CD4-positive, alpha-beta T cell (primary cell): Measurements from ENCODE around the gene YJU2. TPM values are rescaled to one million over a fixed set of nuclear protein-coding genes. Genes with fewer than 3 reads are reported as not detected.

Source experiments
- ATAC-seq: fragments of 200-7000 bp; cut with Tn5 transposase; one replicate; pipeline ENCODE4 v1.10.0; 2022; ENCODE audit warnings: mild to moderate bottlenecking; ENCODE audit not compliant: poor library complexity
- CTCF ChIA-PET: fragments of 350-600 bp; sonication (Branson Sonifier 250); formaldehyde crosslinking; loops from one replicate; lab custom pipeline; 2021; ENCODE audit warnings: antibody characterized with exemption, inconsistent platforms; lab: Charles Lee
- POLR2A ChIA-PET: fragments of 350-600 bp; sonication (Branson Sonifier 250); formaldehyde crosslinking; loops from one replicate; lab custom pipeline; 2021; ENCODE audit warnings: antibody characterized with exemption, inconsistent platforms; lab: Charles Lee
- DNase-seq, 14 experiments: peaks; one replicate each; pipeline ENCODE4 v3.0.0-alpha.2; 2013 to 2020; ENCODE audit warnings: mixed read lengths in 2 of 14
- H3K27ac ChIP-seq, 2 donors: one replicate each; pipeline versions ENCODE4 v1.5.1 to v1.7.0; 2013; ENCODE audit warnings: low read length in 2 of 2, low read depth in 1 of 2, mild to moderate bottlenecking in 1 of 2
- H3K27me3 ChIP-seq, 2 experiments: 1 replicate in 1 of 2; 2 replicates in 1 of 2; pipeline versions ENCODE4 v1.6.1 to v1.7.0; 2013; ENCODE audit warnings: low read length in 2 of 2, control low read depth in 1 of 2, mild to moderate bottlenecking in 1 of 2, moderate library complexity in 1 of 2; ENCODE audit not compliant: insufficient read depth in 2 of 2, control insufficient read depth in 1 of 2
- H3K36me3 ChIP-seq: one replicate; pipeline ENCODE4 v1.6.1; 2013; ENCODE audit warnings: low read length, control low read depth; ENCODE audit not compliant: insufficient read depth
- H3K4me1 ChIP-seq: one replicate; pipeline ENCODE4 v1.6.1; 2013; ENCODE audit warnings: low read length, control low read depth; ENCODE audit not compliant: insufficient read depth
- H3K4me3 ChIP-seq: one replicate; pipeline ENCODE4 v1.5.1; 2013; ENCODE audit warnings: mild to moderate bottlenecking, low read length, moderate library complexity
- H3K9me3 ChIP-seq, 2 experiments: 1 replicate in 1 of 2; 2 replicates in 1 of 2; pipeline versions ENCODE4 v1.6.1 to v1.7.0; 2013; ENCODE audit warnings: low read length in 2 of 2, mild to moderate bottlenecking in 2 of 2, control low read depth in 1 of 2, moderate library complexity in 1 of 2; ENCODE audit not compliant: control insufficient read depth in 1 of 2, insufficient read depth in 1 of 2
- H3K27ac Mint-ChIP-seq: one replicate; pipeline ENCODE4 v1.8.0; 2020; ENCODE audit warnings: mixed read lengths
- H3K27me3 Mint-ChIP-seq: one replicate; pipeline ENCODE4 v1.8.0; 2021; ENCODE audit warnings: mixed read lengths
- H3K36me3 Mint-ChIP-seq: one replicate; pipeline ENCODE4 v1.8.0; 2021; ENCODE audit warnings: low read depth, mixed read lengths
- H3K4me1 Mint-ChIP-seq: one replicate; pipeline ENCODE4 v1.8.0; 2021; ENCODE audit warnings: low read depth, mixed read lengths
- H3K4me3 Mint-ChIP-seq: one replicate; pipeline ENCODE4 v1.8.0; 2020; ENCODE audit warnings: mild to moderate bottlenecking, mixed read lengths
- H3K9me3 Mint-ChIP-seq: one replicate; pipeline ENCODE4 v1.8.0; 2020; ENCODE audit warnings: mixed read lengths
- CTCF ChIP-seq: fragments of 200-600 bp; IDR thresholded peaks from one replicate; pipeline ENCODE4 v1.8.0; 2022; ENCODE audit warnings: antibody characterized with exemption, mild to moderate bottlenecking
- intact Hi-C, 2 experiments: fragments of 100-400 bp; cut with DNase I in 1 of 2; cut with micrococcal nuclease in 1 of 2; formaldehyde crosslinking; loops; one replicate each; pipeline versions ENCODE4 v1.15.1 to v1.9.0; 2023 to 2025; cut with DNase I, micrococcal nuclease
- total RNA-seq, 174 experiments: library from RNA in 2 of 174; stranded (reverse) in 2 of 174; gene quantifications; one replicate each; pipeline ENCODE4 v1.2.3 and lab custom pipeline; 2021 to 2026

The YJU2 gene
- total RNA-seq, 2 experiments from 2014 or later: 32.9 to 33.7 TPM

GRCh38 chr19:4310247-4311121 is 63.6 kb downstream of the YJU2 start:
- POLR2A ChIA-PET: no interaction called here
- Mint-ChIP-seq H3K36me3 (no peaks in the 10 kb centered on the region), H3K27me3 (no peaks in the 10 kb centered on the region), H3K27ac (no peak overlapping the region), H3K4me3 (no peak overlapping the region), H3K4me1 (no peaks in the 10 kb centered on the region), H3K9me3 (no peaks in the 10 kb centered on the region)
- Histone ChIP-seq H3K27me3 (no peaks in the 10 kb centered on the region), H3K4me1 (no peaks in the 10 kb centered on the region), H3K36me3 (no peaks in the 10 kb centered on the region), H3K27ac (no peak overlapping the region), H3K9me3 (no peaks in the 10 kb centered on the region), H3K4me3 (no peak overlapping the region)
- peak in 1 of 14 experiments; percentile 47 for DNase-seq
- CTCF ChIA-PET: no interaction called here
- TF ChIP-seq CTCF: no peak
- no peak for ATAC-seq
- intact Hi-C loops: no loop called here

GRCh38 chr19:4313847-4314490 is 67.1 kb downstream of the YJU2 start:
- Histone ChIP-seq H3K27ac (no peak overlapping the region), H3K4me3 (no peak overlapping the region), H3K4me1 (no peaks in the 10 kb centered on the region), H3K9me3 (no peaks in the 10 kb centered on the region), H3K36me3 (no peaks in the 10 kb centered on the region), H3K27me3 (no peaks in the 10 kb centered on the region)
- Mint-ChIP-seq H3K9me3 (no peaks in the 10 kb centered on the region), H3K27ac (no peak overlapping the region), H3K4me3 (no peak overlapping the region), H3K36me3 (no peaks in the 10 kb centered on the region), H3K27me3 (no peaks in the 10 kb centered on the region), H3K4me1 (no peaks in the 10 kb centered on the region)
- intact Hi-C loops: no loop called here
- CTCF ChIA-PET: no interaction called here
- no peak for TF ChIP-seq CTCF
- POLR2A ChIA-PET: interaction anchor here (1.0 kb wide), 1 partner anchor 11 kb away, joined by 3 read pairs; no protein-coding TSS in a partner anchor
- ATAC-seq: no peak
- no peak for DNase-seq

- H3K27ac ChIP-seq: no peak overlapping the region
- peaks cover 2% of the 10 kb centered on the region for H3K9me3 Mint-ChIP-seq
- H3K4me1 ChIP-seq: no peaks in the 10 kb centered on the region
- no peaks in the 10 kb centered on the region for H3K9me3 ChIP-seq
- no peak for TF ChIP-seq CTCF
- ATAC-seq: no peak
- intact Hi-C loops: no loop called here
- H3K4me3 ChIP-seq: no peak overlapping the region
- H3K27ac Mint-ChIP-seq: no peak overlapping the region
- no peaks in the 10 kb centered on the region for H3K27me3 Mint-ChIP-seq
- DNase-seq: no peak
- H3K4me3 Mint-ChIP-seq: no peak overlapping the region
- no peaks in the 10 kb centered on the region for H3K36me3 ChIP-seq
- ChIA-PET CTCF (no interaction called here), POLR2A (no interaction called here)
- no peaks in the 10 kb centered on the region for H3K4me1 Mint-ChIP-seq
- H3K27me3 ChIP-seq: no peaks in the 10 kb centered on the region
- no peaks in the 10 kb centered on the region for H3K36me3 Mint-ChIP-seq
Observed at GRCh38 chr19:4316956-4317355, 70.1 kb downstream of the YJU2 start.
